Psoas muscle (tissue), 8 donors: ENCODE results near the gene ACTBL2. TPM values are rescaled to one million over a fixed set of nuclear protein-coding genes. Genes with fewer than 3 reads are reported as not detected.

ENCODE experiments used
- ATAC-seq, 4 donors: fragments of 200-7000 bp; cut with Tn5 transposase; one replicate each; pipeline ENCODE4 v1.9.1; 2020; ENCODE audit warnings: moderate library complexity in 3 of 4, mild to moderate bottlenecking in 2 of 4
- DNase-seq, 2 donors: peaks; one replicate each; pipeline ENCODE4 v3.0.0-alpha.2; 2020
- H3K27ac ChIP-seq: fragments of 200-600 bp; one replicate; pipeline ENCODE4 v1.8.0; 2022
- H3K27me3 ChIP-seq, 3 donors: fragments of 200-600 bp in 1 of 3; one replicate each; pipeline versions ENCODE4 v1.6.1 to v1.8.0; 2013 to 2022; ENCODE audit warnings: low read length in 2 of 3, mild to moderate bottlenecking in 2 of 3, moderate library complexity in 1 of 3; ENCODE audit not compliant: insufficient read depth in 3 of 3
- H3K36me3 ChIP-seq, 2 donors: fragments of 200-600 bp in 1 of 2; one replicate each; pipeline versions ENCODE4 v1.6.1 to v1.8.0; 2013 to 2022; ENCODE audit warnings: low read depth in 1 of 2, mild to moderate bottlenecking in 1 of 2, moderate library complexity in 1 of 2; ENCODE audit not compliant: insufficient read depth in 1 of 2
- H3K4me1 ChIP-seq: fragments of 200-600 bp; one replicate; pipeline ENCODE4 v1.8.0; 2022
- H3K4me3 ChIP-seq: fragments of 200-600 bp; one replicate; pipeline ENCODE4 v1.8.0; 2022; ENCODE audit warnings: mild to moderate bottlenecking
- H3K9me3 ChIP-seq: fragments of 200-600 bp; one replicate; pipeline ENCODE4 v1.8.0; 2022
- CTCF ChIP-seq: fragments of 200-600 bp; IDR thresholded peaks from one replicate; pipeline ENCODE4 v1.8.0; 2022; ENCODE audit warnings: antibody characterized with exemption
- WGBS, 3 donors: extraction: QIAGEN DNeasy Blood & Tissue Kit; methylation state at CpG; one replicate each; pipeline versions ENCODE4 v1.1.6 to v1.1.7; 2013; 5-methylcytosine and 5-hydroxymethylcytosine counted together
- intact Hi-C, 2 donors: fragments of 100-400 bp; cut with DNase I; formaldehyde crosslinking; loops; one replicate each; pipeline versions ENCODE4 v1.11.0 to v1.14.2; 2022
- polyA plus RNA-seq, 3 donors: library from polyadenylated mRNA; stranded (reverse); fragments of 200-250 nt; gene quantifications; one replicate each; pipeline ENCODE4 v1.2.3, GENCODE V29; 2013
- total RNA-seq, 4 donors: library from RNA; stranded (reverse); fragmentation: NEBNext Ultra II Directional in 2 of 4; extraction: Animal tissue kit (Norgen Biotek cat#: 25700) in 2 of 4; gene quantifications; one replicate each; pipeline versions ENCODE4 v1.2.1 to v1.2.4, GENCODE V29; 2021 to 2023
- donor health status: healthy with polysubstance abuse.
- donor health status: DM: no; HTN: no; CAD: no; lungs with moderate emphysema.
- donor health status: Bipolar disorder and iron deficiency.
- donor health status: healthy.
- donor health status: DM: yes; HTN: yes; CAD: no.
- donor health status: DM: no; HTN: no; CAD: no.
- donor health status: DM: no; HTN: no; CAD: no.
- donor health status: DM: yes; HTN: yes; CAD: no.

Gene ACTBL2
- total and polyA plus RNA-seq, 7 donors = not detected

- peaks cover 5% of the 10 kb centered on the region for H3K4me1 ChIP-seq
Observed at GRCh38 chr5:57517250-57517649, 34.6 kb upstream of the ACTBL2 start.

GRCh38 chr5:57513785-57514184 lies 31.2 kb upstream of the ACTBL2 start:
- intact Hi-C loops = no loop called here
- ATAC-seq (no peak), DNase-seq (no peak)
- H3K36me3 ChIP-seq = no peaks in the 10 kb centered on the region
- H3K4me1 ChIP-seq = no peaks in the 10 kb centered on the region
- H3K4me3 ChIP-seq = no peak overlapping the region
- no peaks in the 10 kb centered on the region for H3K9me3 ChIP-seq
- WGBS, 3 donors = 86 to 95% (median 94%) methylated on average over 2 of the region's 2 CpGs
- no peaks in the 10 kb centered on the region for H3K27me3 ChIP-seq
- TF ChIP-seq CTCF = no peak
- H3K27ac ChIP-seq = no peak overlapping the region

More at GRCh38 chr5:57517250-57517649, 34.6 kb upstream of the ACTBL2 start:
- ATAC-seq (no peak), DNase-seq (no peak)
- no peak for TF ChIP-seq CTCF
- Histone ChIP-seq H3K27ac (no peak overlapping the region), H3K36me3 (no peaks in the 10 kb centered on the region), H3K27me3 (no peaks in the 10 kb centered on the region), H3K4me3 (no peak overlapping the region), H3K9me3 (no peaks in the 10 kb centered on the region)
- intact Hi-C loops = no loop called here
- 23 to 48% (median 24%) methylated on average over 1 of the region's 1 CpG for WGBS, 3 donors

- ATAC-seq = no peak
- intact Hi-C loops = no loop called here
- Histone ChIP-seq H3K4me3 (no peak overlapping the region), H3K27ac (no peak overlapping the region), H3K9me3 (no peaks in the 10 kb centered on the region), H3K27me3 (no peaks in the 10 kb centered on the region), H3K36me3 (no peaks in the 10 kb centered on the region), H3K4me1 (no peaks in the 10 kb centered on the region)
- no peak for DNase-seq
- TF ChIP-seq CTCF = no peak
- WGBS, 3 donors = 68 to 87% (median 84%) methylated on average over 1 of the region's 1 CpG
Observed at GRCh38 chr5:57511321-57511720, 28.7 kb upstream of the ACTBL2 start.

DNA sequence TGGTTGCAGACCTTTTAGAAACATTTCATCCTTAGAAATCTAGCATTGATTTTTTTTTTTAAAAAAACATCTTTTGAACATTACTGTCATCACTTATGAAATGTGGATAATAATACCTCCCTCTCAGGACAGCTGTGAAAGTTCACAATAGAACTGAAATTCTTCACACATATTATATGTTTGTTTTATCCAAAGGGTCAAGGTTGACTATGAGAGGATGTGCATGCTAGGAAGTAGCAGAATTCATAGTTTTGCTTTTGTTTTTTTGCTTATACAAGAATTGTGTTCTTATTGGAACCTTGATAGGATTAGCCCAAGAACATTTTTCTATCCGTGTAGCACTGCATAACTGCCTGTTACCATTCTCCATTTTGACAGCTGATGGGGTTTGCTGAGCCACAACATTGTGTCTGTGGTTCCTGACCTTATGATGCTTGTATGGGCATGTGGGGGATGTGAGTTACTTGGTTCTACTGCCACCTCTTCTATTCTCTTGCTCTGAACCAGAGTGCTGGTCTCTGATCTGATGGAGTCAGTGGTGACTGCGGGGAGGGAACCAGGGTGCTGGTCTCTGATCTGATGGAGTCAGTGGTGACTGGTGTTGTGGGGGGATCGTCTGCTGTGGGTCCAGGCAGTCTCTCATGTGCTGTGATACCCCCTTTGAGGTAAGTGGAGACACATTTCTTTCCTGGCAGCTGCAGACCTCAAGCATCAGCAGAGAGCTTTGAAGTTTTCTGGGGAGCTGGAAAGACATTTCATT lies 27.1 kb upstream of the ACTBL2 start:
- ATAC-seq = no peak
- Histone ChIP-seq H3K27me3 (no peaks in the 10 kb centered on the region), H3K4me1 (no peaks in the 10 kb centered on the region), H3K36me3 (no peaks in the 10 kb centered on the region), H3K27ac (no peak overlapping the region), H3K4me3 (no peak overlapping the region), H3K9me3 (no peaks in the 10 kb centered on the region)
- no peak for TF ChIP-seq CTCF
- no peak for DNase-seq
- intact Hi-C loops = no loop called here
- 68 to 72% (median 70%) methylated on average over 3 of the region's 3 CpGs for WGBS, 3 donors

GRCh38 chr5:57508211-57508610 lies 25.6 kb upstream of the ACTBL2 start:
- no peak for DNase-seq
- no peak overlapping the region for H3K27ac ChIP-seq
- intact Hi-C loops = no loop called here
- no peak overlapping the region for H3K4me3 ChIP-seq
- no peaks in the 10 kb centered on the region for H3K4me1 ChIP-seq
- TF ChIP-seq CTCF = no peak
- ATAC-seq = no peak
- no peaks in the 10 kb centered on the region for H3K9me3 ChIP-seq
- 89 to 94% (median 93%) methylated on average over 2 of the region's 2 CpGs for WGBS, 3 donors
- H3K27me3 ChIP-seq = no peaks in the 10 kb centered on the region
- no peaks in the 10 kb centered on the region for H3K36me3 ChIP-seq
